Fibroblast of lung (primary cell): ENCODE data around the gene CSNK1A1. TPM values are rescaled to one million over a fixed set of nuclear protein-coding genes. Genes with fewer than 3 reads are reported as not detected.

ENCODE experiments used
- DNase-seq, 2 donors: peaks; one replicate each; pipeline versions ENCODE4 v3.0.0 to v3.0.0-alpha.2; 2010; ENCODE audit warnings: low read depth in 2 of 2
- H2AFZ ChIP-seq: 2 replicates; pipeline ENCODE4 v1.5.1; 2012; ENCODE audit warnings: low read length, control low read depth, inconsistent platforms
- H3K27ac ChIP-seq: 2 replicates; pipeline ENCODE4 v1.5.1; 2011; ENCODE audit warnings: low read length, control low read depth; ENCODE audit not compliant: insufficient read depth
- H3K27me3 ChIP-seq: 2 replicates; pipeline ENCODE4 v1.5.1; 2011; ENCODE audit warnings: mild to moderate bottlenecking, low read length; ENCODE audit not compliant: control insufficient read depth, insufficient read depth
- H3K36me3 ChIP-seq: 2 replicates; pipeline ENCODE4 v1.5.1; 2011; ENCODE audit warnings: low read length; ENCODE audit not compliant: control insufficient read depth, insufficient read depth
- H3K4me1 ChIP-seq: 2 replicates; pipeline ENCODE4 v1.5.1; 2011; ENCODE audit warnings: low read length; ENCODE audit not compliant: control insufficient read depth, insufficient read depth; ENCODE audit errors: extremely low read depth
- H3K4me2 ChIP-seq: 2 replicates; pipeline ENCODE4 v1.5.1; 2011; ENCODE audit warnings: low read length, control low read depth; ENCODE audit not compliant: insufficient read depth; ENCODE audit errors: extremely low read depth
- H3K4me3 ChIP-seq, 4 experiments: fragments of 200-600 bp in 1 of 4; sonication (generic) in 1 of 4; replicated peaks in 1 of 4; 2 replicates each; pipeline ENCODE4 v1.5.1; 2011 to 2016; ENCODE audit warnings: low read length in 4 of 4, low read depth in 3 of 4, mild to moderate bottlenecking in 3 of 4, control low read depth in 2 of 4, inconsistent platforms in 1 of 4, mixed read lengths in 1 of 4; ENCODE audit not compliant: insufficient read depth in 1 of 4; ENCODE audit errors: control extremely low read depth in 1 of 4
- H3K79me2 ChIP-seq: 2 replicates; pipeline ENCODE4 v1.5.1; 2012; ENCODE audit warnings: mild to moderate bottlenecking, low read length, inconsistent platforms; ENCODE audit not compliant: control insufficient read depth, insufficient read depth
- H3K9ac ChIP-seq: 2 replicates; pipeline ENCODE4 v1.5.1; 2011; ENCODE audit warnings: mild to moderate bottlenecking, low read length, control low read depth; ENCODE audit not compliant: insufficient read depth
- H3K9me3 ChIP-seq: 2 replicates; pipeline ENCODE4 v1.5.1; 2012; ENCODE audit warnings: low read depth, low read length; ENCODE audit not compliant: control insufficient read depth, insufficient read depth
- H4K20me1 ChIP-seq: 2 replicates; pipeline ENCODE4 v1.5.1; 2011; ENCODE audit warnings: low read length; ENCODE audit not compliant: control insufficient read depth, insufficient read depth; ENCODE audit errors: extremely low read depth
- CTCF ChIP-seq, 2 donors: IDR thresholded peaks in 1 of 2; conservative IDR thresholded peaks in 1 of 2; 1 replicate in 1 of 2; 2 replicates in 1 of 2; pipeline ENCODE4 v1.5.1; 2011 to 2012; ENCODE audit warnings: low read length in 2 of 2, control low read depth in 1 of 2, inconsistent platforms in 1 of 2, low read depth in 1 of 2, mild to moderate bottlenecking in 1 of 2
- EZH2 ChIP-seq: IDR thresholded peaks from 2 replicates; pipeline ENCODE4 v1.5.1; 2012; ENCODE audit warnings: low read length, control low read depth, mild to moderate bottlenecking; ENCODE audit errors: missing control alignments
- polyA plus RNA-seq, 2 donors: library from polyadenylated mRNA; depleted of rRNA in 1 of 2; stranded (reverse) in 1 of 2; unstranded in 1 of 2; fragments of >200 nt; gene quantifications; 2 replicates each; pipeline ENCODE4 v1.2.1, GENCODE V29; 2011 to 2012; ENCODE audit warnings: missing spikeins in 1 of 2
- total RNA-seq: library from RNA; depleted of rRNA; stranded (reverse); fragments of >200 nt; gene quantifications from 2 replicates; pipeline ENCODE4 v1.2.1, GENCODE V29; 2014

The CSNK1A1 gene
- total and polyA plus RNA-seq, 2 donors (not counting 1 experiment from before 2014, with no cell fraction given): 275 to 674 TPM

DNA sequence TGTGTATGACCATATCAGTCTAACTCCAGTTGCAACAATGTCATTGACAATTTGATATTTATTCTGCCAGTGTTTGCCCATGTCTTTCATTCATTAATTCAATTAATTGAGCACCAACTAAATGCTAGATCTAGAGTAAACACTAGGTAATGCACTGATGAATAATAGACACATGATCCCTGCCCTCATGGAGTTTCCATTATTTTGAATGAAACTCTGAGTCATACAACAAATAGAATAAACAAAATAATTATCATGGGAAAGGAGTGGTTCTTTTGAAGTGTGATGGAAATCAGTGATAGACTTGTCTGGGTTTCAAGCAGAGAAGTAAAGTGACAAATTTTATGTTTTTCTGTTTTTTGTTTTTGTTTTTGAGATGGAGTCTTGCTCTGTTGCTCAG is 34.7 kb upstream of the CSNK1A1 start:
- Histone ChIP-seq H3K9ac (no peak overlapping the region), H3K79me2 (no peaks in the 10 kb centered on the region), H3K4me1 (peaks cover 3% of the 10 kb centered on the region), H2AFZ (no peak overlapping the region), H3K4me3 (no peak overlapping the region), H3K4me2 (no peak overlapping the region), H3K27ac (no peak overlapping the region), H3K36me3 (no peaks in the 10 kb centered on the region), H4K20me1 (no peaks in the 10 kb centered on the region), H3K27me3 (no peaks in the 10 kb centered on the region), H3K9me3 (no peaks in the 10 kb centered on the region)
- DNase-seq: no peak
- no peak for TF ChIP-seq EZH2
- TF ChIP-seq CTCF (conservative IDR thresholded peaks at IDR 0.05 in 1 of 2, IDR thresholded peaks at IDR 0.05 in 1 of 2; ENCODE audit: low read depth in 1 of 2, low read length in 2 of 2): no peak

DNA sequence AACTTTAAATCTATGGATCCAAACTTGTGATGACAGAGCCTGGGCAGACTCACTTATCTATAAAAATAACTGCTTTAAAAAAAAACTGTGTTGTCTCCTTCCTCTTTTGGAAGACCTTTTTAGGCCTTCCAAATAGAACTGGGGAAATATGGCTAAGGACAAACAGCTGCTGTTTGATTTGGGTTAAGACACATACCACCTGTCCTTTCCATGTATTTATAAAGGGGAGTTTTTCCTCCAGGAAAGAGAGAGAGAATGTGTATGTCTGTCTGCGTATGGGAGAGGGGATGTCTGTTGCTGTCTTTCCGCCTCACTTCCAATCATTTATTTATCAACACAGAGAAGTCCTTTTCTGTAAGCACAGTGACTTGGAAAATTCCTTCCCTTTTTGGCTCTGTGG is 32.9 kb upstream of the CSNK1A1 start:
- TF ChIP-seq EZH2 (no peak), CTCF (conservative IDR thresholded peaks at IDR 0.05 in 1 of 2, IDR thresholded peaks at IDR 0.05 in 1 of 2; ENCODE audit: low read depth in 1 of 2, low read length in 2 of 2) (no peak)
- Histone ChIP-seq H3K4me1 (peaks cover 7% of the 10 kb centered on the region), H3K79me2 (no peaks in the 10 kb centered on the region), H3K27ac (no peak overlapping the region), H4K20me1 (no peaks in the 10 kb centered on the region), H3K9me3 (no peaks in the 10 kb centered on the region), H3K9ac (no peak overlapping the region), H3K27me3 (no peaks in the 10 kb centered on the region), H2AFZ (no peak overlapping the region), H3K4me3 (no peak overlapping the region), H3K4me2 (no peak overlapping the region), H3K36me3 (no peaks in the 10 kb centered on the region)
- peak in 1 of 2 donors; percentile 8 for DNase-seq

GRCh38 chr5:149583394-149583793 is 32.2 kb upstream of the CSNK1A1 start:
- peak; percentile 41 to 62 for DNase-seq
- peaks cover 7% of the 10 kb centered on the region for H3K4me1 ChIP-seq
- no peak overlapping the region for H2AFZ ChIP-seq
- H3K4me3 ChIP-seq: no peak overlapping the region
- no peaks in the 10 kb centered on the region for H3K27me3 ChIP-seq
- H3K36me3 ChIP-seq: no peaks in the 10 kb centered on the region
- no peak overlapping the region for H3K9ac ChIP-seq
- no peak for TF ChIP-seq EZH2
- TF ChIP-seq CTCF (conservative IDR thresholded peaks at IDR 0.05 in 1 of 2, IDR thresholded peaks at IDR 0.05 in 1 of 2; ENCODE audit: low read depth in 1 of 2, low read length in 2 of 2): no peak
- no peaks in the 10 kb centered on the region for H4K20me1 ChIP-seq
- H3K4me2 ChIP-seq: no peak overlapping the region
- H3K9me3 ChIP-seq: no peaks in the 10 kb centered on the region
- H3K79me2 ChIP-seq: no peaks in the 10 kb centered on the region
- no peak overlapping the region for H3K27ac ChIP-seq
